Sigmoid colon (tissue), 4 donors: ENCODE data around the gene ZDHHC6.

Experiments
- CTCF ChIP-seq, 4 experiments: fragments of 450-650 bp in 3 of 4; fragments of 200-600 bp in 1 of 4; IDR thresholded peaks; one replicate each; pipeline ENCODE4 v1.5.1; 2016 to 2019; ENCODE audit warnings: antibody characterized with exemption in 4 of 4, mild to moderate bottlenecking in 3 of 4, moderate library complexity in 2 of 4
- EP300 ChIP-seq, 4 donors: sonication (generic); formaldehyde crosslinking; IDR thresholded peaks; one replicate each; pipeline ENCODE4 v1.6.1; 2017; ENCODE audit warnings: antibody characterized with exemption in 4 of 4
- POLR2A ChIP-seq, 2 donors: fragments of 450-650 bp; IDR thresholded peaks; one replicate each; pipeline ENCODE4 v1.6.1; 2016; ENCODE audit warnings: antibody characterized with exemption in 2 of 2, mild to moderate bottlenecking in 2 of 2, moderate library complexity in 2 of 2

DNA sequence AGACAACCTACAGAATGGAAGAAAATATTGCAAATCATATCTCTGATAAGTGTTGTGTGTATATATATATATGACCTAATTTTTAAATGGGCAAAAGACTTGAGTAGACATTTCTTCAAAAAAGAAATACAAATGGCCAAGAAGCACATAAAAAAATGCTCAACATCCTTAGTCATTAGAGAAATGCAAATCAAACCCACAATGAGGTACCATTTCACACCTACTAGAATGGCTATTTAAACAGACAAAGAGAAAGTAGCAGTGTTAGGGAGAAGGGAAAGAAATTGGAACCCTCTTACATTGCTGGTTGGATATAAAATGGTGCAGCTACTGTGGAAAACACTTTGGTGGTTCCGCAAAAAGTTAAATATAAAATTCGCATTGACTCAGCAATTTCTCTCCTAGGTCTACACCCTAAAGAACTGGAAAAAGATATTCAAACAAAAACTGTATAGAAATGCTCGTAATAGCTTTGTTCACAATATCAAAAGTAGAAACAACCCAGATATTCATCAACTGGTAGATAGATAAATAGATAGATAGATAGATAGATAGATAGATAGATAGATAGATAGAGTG, 56.5 kb downstream of the ZDHHC6 start:
- TF ChIP-seq POLR2A (IDR thresholded peaks at IDR 0.05) = no peak
- no peak for TF ChIP-seq CTCF (IDR thresholded peaks at IDR 0.05)
- TF ChIP-seq EP300 (IDR thresholded peaks at IDR 0.05) = no peak
